ENCODE measurements around the gene ZNF599. TPM values are rescaled to one million over a fixed set of nuclear protein-coding genes. Genes with fewer than 3 reads are reported as not detected.
A peak's percentile ranks its signal among the peaks of the same experiment; 100 is the strongest.

The ZNF599 gene
- total RNA-seq, 1 donor from 2014 or later, result 7.2 TPM

DNA sequence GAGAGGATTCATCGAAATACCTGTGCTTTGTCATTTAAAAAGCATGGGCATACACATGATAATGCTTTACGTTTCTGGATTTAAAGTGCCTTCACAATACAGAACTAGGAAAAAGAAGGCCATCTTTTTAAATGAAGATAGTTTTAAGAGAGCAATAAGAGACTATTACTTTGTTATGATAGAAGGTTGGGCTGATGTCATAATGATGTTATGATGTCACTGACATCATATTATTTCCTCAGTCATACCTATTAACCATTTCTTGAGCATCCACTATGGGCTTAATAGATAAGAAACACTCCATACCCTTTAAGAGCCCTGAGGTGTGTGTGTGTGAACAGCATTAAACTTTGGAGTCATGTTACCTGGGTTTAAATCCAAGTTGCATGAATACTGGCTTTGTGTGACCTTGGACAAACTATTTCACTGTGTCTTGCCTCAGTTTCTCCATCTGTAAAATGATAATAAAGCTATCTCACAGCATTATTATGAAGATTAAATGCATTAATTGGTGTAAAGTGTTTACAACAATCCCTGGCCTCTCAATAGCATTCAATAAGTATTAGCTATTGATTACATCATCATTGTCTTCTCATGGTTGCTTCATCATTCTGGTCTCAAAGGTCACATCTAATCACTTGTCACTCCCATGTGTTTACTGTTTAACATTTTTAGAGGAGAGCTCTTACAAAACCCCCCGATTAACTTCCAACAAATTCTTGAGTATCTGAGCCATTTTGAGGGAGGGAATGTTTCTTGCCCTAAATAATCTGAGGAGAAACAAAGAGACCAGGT, 27.9 kb downstream of the ZNF599 start:
- no peak for DNase-seq (ENCODE audit: low read depth)

DNA sequence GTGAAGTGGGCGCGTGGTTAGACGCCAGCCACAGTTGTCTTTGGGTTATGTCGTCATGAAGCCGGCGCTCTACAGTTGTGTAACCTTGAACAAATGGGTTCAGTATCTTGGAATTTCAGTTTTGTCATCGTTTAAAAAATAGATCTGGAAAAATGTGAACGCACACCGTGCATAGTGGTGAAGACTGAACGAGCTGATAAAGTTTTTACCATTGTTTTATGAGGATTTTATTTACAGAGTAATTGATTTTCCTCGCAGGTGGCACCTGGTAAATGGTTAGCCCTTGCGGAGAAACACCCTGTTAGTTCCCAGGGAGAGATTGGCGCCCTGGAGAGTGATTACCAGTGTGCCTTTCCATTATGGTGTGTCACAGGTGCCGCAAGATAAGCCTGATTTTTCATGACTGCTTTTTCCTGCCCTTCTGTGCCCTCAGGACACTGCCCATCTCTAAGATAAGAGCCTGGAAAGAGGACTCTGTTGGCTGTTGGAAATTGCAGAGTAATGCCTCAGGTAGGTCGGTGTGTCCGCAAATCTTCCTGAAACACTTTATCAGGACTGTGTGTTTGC, 38.4 kb downstream of the ZNF599 start:
- peak; percentile 70 for DNase-seq (ENCODE audit: low read depth)

DNA sequence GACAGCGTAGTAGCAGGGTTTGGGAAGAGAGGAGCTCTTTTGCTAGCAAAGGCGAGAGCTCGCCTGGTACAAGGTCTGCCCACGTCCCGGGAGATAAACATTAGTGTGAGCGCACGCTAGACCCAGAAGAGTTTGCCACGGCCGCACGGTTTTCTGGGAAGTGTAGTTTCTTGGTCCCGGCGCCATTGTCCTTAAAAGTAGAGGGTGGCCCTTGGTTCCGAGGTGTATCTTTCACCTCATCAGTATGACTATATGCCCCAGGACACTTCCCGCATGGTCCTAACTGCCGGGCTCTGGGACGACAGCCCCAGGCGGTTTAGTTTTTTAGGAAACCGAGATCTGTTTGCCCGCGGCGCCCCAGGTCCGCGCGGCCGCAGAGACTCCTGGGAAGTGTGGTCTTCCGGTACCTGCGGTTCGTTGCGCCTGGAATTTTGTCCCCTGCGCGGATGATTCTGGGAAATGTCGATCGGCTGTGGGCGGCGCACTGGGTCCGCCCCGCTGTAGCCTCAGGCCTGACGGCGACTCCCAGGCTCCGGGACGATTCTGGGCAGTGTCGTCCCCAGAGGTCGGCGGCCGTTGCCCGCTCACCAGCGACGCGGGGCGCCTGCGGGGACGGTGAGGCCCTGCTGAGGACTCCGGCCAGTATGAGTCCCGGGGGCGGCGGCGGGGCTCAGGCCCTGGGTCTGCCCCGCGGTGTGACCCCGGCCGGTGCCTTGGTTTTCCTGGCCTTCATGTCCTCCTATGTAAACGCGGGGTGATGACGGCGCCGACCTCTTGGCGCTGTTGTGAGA, 39.1 kb downstream of the ZNF599 start, which contains the start of gene ZNF181:
Gene ZNF181, plus strand, starts transcription at position 498 of the 791 bp plus-strand sequence. CDS start 795 bp downstream, outside the sequence.
- DNase-seq (ENCODE audit: low read depth), result peak; percentile 77

DNA sequence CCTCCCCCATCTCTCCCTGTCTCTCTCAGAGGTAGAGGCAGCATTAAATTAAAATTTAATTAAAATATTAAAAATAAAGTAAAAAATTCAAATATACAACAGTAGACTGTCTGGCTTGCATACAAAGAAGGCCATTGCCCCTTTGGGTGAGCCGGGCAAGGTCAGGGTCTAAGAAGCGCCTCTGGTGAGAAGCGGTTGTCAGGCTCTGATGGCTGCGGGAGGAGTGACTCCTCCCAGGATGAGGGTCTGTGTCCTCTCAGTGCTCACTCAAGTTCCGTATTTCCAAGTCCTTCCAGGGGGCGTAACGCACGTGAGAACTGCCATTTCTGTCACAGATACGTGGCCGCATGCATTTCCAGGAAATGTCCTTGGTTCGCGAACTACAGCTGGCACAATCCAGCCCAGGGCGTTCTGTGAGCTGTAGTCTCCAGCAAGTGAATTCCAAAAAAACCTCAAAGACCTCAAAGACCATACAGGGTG, 39.7 kb downstream of the ZNF599 start:
- no peak for DNase-seq (ENCODE audit: low read depth)

DNA sequence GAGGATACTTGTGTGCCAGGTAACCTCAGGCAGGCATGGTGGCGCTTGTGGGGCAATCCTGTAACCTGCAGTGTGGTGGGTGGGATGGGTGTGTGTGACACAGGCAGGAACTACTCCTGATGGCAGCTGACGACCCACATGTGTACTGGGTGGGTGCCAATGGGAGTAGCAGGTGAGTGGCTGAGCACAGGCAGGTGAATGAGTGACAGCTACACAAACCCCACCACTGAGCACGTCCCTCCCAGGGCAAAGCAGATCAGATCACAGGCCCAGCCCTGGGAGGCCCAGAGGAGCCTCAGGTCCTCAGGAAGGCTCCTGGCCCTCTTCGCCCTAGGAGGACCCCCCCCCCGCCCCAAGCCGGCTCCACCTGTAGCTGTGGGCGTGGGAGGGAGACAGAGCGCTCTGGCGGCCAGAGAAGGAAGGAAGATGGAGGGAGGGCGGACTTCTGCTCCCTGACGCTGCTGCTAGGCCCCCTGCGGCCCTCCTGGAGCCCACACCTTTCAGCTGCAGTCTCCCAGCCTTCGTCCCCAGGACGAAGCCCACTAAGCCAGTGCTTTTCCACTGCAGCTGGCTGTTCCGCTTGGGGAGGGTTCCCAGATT, 40.3 kb downstream of the ZNF599 start:
- DNase-seq (ENCODE audit: low read depth), result no peak

DNA sequence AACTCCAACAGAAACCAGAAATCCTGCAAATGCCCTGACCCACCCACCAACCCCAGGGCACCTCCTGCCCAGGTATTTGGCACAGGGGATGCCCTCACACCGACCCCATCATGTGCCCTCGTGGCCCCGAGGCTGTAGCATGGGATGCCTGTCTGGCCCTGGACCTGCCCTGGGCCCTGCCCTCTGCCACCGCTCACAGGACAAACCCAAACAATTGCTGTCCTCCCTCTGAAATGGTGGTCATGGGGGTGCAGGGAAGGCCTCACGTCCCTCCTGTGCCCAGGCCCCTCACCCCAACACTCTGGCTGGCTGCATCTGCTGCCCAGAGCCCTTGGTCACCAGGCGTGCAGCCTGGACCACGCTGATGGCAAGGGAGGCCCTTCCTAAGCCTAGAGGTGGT, 41.1 kb downstream of the ZNF599 start:
- DNase-seq (ENCODE audit: low read depth), result no peak

DNA sequence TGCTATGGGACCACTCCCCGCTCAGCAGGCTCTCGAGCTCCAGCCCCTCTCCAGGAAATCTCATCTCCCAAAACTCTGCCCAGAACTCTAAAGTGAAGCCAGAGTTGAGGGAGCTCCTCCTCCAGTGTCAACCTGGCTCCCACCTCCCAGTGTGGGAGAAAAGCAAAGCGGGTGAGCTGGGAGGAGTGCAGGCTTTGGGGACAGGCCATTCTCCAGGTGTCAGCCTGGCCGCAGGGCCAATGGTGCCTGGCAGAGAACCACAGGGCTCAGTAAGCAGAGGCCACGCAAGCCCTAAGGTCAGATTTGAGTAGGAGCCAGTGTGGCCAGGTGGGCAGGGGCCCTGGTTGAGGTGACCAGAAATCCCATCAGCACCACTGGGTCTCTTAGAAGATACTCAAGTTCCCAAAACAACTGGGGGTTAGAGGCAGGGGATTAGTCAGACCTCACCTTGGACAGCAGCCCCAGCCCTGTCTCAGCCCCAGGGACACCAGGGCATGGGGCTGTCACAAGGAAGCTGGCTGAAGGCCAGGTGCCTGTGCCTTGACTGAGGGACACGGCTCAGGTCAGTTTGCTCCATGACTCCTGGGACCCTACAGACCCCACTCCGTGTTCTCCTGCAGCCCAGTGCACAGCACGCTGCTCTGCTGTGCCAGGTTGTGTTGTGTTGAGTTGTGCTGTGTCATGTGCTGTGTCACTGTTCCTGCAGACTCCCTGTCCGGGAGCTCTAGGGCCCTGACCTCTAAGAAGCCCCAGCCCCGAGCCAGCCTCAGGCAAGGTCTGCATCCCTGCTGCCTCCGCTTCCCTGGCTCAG, 41.8 kb downstream of the ZNF599 start:
- no peak for DNase-seq (ENCODE audit: low read depth)

DNA sequence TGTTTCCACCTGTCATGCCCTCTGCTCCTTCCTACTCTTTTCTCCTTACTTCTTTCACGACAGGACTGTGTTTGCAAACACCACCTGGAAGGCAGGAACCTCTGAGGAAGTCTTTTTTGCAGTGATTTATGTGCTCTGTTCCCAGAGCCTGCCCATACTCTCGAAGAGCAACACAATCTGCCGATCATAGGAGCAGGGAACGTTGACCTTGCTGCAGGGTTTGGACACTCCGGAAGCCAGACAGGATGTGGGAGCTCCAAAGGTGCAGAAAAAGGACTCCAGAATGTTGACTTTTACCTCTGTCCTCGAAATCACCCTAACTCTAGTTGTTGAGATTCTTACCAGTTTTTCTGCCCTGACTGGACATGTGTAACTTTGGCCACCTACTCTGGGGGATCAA, 47.6 kb downstream of the ZNF599 start:
- DNase-seq (ENCODE audit: low read depth), result no peak

DNA sequence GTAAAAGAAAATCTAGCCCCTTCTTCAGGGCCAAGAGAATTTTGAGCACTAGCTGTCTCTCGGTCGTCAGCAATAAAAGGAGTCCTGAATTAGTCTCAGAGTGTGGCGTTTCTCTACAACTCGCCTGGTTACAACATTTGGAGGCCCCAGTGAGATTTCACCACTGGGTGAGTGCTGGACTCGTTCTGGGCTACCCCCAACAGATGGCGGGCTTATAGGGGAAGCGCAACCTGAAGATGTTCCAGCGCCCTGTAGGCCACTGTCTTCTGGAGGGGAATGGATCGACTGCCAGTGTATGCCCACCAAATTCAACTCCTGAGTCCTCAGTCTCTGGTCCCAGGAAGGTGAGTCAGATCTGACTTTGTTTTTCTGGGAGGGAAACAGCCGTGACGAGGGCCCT, 50.7 kb downstream of the ZNF599 start:
- DNase-seq (ENCODE audit: low read depth), result no peak

DNA sequence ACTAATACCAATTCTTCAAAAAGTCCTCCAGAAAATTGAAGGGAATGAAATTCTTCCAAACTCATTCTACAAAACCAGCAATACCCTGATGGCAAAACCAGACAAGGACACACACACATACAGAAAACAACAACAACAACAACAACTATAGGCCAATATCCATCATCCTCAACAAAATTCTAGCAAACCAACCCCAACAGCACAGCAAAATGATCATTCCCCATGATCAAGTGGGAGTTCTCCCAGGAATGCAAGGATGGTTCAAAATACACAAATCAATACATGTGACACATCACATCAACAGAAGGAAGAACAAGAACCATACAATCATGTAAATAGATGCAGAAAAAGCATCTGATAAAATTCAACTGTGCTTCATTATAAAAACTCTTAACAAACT, 57.7 kb downstream of the ZNF599 start:
- no peak for DNase-seq (ENCODE audit: low read depth)

DNA sequence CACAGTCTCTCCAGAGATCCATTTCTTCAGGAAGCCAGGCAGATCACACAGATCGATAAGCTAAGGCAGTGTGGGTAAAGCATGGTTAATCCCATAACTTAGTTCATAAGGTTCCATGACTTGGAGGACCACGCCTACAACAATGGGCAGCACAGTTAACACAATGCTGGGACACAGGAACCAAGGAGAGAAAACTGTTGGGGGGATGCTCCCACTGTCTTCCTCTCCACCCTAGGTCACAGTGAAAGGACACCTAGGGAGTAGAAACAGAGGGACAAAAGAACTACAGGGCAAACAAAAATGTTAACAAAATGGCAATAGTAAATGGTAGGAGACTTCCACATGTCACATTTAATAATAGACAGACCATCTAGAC, 59.8 kb downstream of the ZNF599 start:
- no peak for DNase-seq (ENCODE audit: low read depth)

DNA sequence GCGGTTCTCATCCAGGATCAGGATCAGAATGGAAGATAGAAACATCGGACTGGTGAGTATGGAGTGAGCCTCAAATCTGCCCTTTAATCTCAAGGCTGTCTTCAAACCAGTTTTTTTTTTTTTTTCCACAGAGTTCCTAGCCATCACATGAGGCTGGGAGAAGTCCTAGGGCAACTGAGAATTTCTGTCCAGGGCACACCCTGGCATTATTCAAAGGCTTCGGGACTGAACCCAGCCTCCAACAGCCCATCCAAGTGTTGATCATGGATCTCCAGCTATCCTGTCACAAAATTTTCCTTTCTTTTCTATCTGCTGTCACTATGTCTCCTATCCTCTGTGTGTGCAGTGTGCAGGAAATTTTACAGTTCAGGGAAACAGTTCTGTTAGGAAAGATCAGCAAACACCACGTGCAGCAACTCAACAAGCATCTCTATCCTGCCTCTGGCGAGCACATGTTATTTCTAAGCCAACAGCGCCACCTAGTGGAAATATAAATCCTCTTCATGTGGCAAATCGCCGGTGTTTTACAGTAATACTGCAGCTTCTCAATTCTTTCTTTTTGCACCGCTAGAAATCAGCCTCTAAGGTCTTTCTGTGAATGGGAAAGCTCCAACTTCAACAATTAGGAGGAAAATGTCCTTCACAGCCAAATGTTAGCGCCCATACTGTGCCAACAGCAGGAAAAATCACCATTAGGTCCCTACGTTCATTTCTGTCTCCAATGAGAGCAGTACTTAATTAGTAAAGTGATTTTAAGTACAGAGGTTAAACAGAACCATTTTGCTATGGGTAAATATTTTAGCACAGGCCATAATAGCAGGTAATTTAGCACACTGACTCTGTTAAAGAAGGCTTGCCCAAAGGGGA, 60.4 kb downstream of the ZNF599 start:
- DNase-seq (ENCODE audit: low read depth), result peak; percentile 61

DNA sequence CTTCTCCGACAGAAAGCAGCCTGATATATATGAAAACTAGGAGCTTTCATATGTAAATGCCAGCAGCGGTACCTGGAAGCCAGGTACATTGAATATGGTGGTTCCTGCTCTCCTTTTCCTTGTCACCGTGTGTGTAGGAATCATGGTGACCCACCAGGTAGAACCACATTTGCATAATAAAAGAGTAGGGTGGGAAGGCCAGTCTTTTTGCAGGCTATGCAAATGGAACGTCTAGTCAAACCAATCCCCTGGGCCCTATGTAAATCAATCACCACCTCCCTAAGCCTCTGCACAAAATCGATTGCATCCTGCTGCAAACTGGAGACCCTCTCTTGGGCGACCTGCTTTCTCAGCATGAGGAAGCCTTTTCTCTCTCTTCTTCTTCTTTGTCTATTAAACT, 61.1 kb downstream of the ZNF599 start:
- DNase-seq (ENCODE audit: low read depth), result no peak

Other genes with a start within 250 kb of the ZNF599 start
- 0.15 TPM in 1 of 2 replicates, not detected in the other for gene SCGB2B2, start 96.1 kb downstream of the ZNF599 start, total RNA-seq
- gene ZNF302, start 95.5 kb downstream of the ZNF599 start, total RNA-seq, result 7.5 and 32.8 TPM in 2 replicates
- 14.4 and 20.7 TPM in 2 replicates for gene ZNF181, start 39.0 kb downstream of the ZNF599 start, total RNA-seq
- 0.69 and 4.7 TPM in 2 replicates for gene ZNF30, start 153.7 kb upstream of the ZNF599 start, total RNA-seq
- gene ZNF792, start 191.0 kb upstream of the ZNF599 start, total RNA-seq, result 9.2 and 12.8 TPM in 2 replicates
- gene GRAMD1A, start 227.1 kb upstream of the ZNF599 start, total RNA-seq, result 9.9 and 31.7 TPM in 2 replicates

Data from renal cortical epithelial cell (primary cell).